ENCODE results near the gene TTC9C. TPM values are rescaled to one million over a fixed set of nuclear protein-coding genes. Genes with fewer than 3 reads are reported as not detected.

The TTC9C gene
- total RNA-seq, 1 donor from 2014 or later, result 36.6 TPM

- no peaks in the 10 kb centered on the region for H3K27me3 Mint-ChIP-seq (ENCODE audit: unreplicated experiment)
- no peak for DNase-seq (ENCODE audit: extremely low spot score, unreplicated experiment)
- H3K27ac Mint-ChIP-seq (ENCODE audit: unreplicated experiment), result no peak overlapping the region
- peaks cover 60% of the 10 kb centered on the region for H3K36me3 Mint-ChIP-seq (ENCODE audit: unreplicated experiment)
- H3K4me1 Mint-ChIP-seq (ENCODE audit: unreplicated experiment), result peaks cover 9% of the 10 kb centered on the region
- no peak overlapping the region for H3K4me3 Mint-ChIP-seq (ENCODE audit: unreplicated experiment)
- no peak for TF ChIP-seq CTCF (IDR thresholded peaks at IDR 0.05)
- H3K9me3 Mint-ChIP-seq (ENCODE audit: unreplicated experiment), result no peaks in the 10 kb centered on the region
Observed at GRCh38 chr11:62716816-62717215, 11.5 kb upstream of the TTC9C start.

- DNase-seq (ENCODE audit: extremely low spot score, unreplicated experiment), result no peak
- no peaks in the 10 kb centered on the region for H3K27me3 Mint-ChIP-seq (ENCODE audit: unreplicated experiment)
- peaks cover 69% of the 10 kb centered on the region for H3K36me3 Mint-ChIP-seq (ENCODE audit: unreplicated experiment)
- H3K4me3 Mint-ChIP-seq (ENCODE audit: unreplicated experiment), result no peak overlapping the region
- no peaks in the 10 kb centered on the region for H3K9me3 Mint-ChIP-seq (ENCODE audit: unreplicated experiment)
- peak overlapping the region; percentile 35 for H3K27ac Mint-ChIP-seq (ENCODE audit: unreplicated experiment)
- no peak for TF ChIP-seq CTCF (IDR thresholded peaks at IDR 0.05)
- H3K4me1 Mint-ChIP-seq (ENCODE audit: unreplicated experiment), result peaks cover 16% of the 10 kb centered on the region
Observed at GRCh38 chr11:62719302-62719978, 8.8 kb upstream of the TTC9C start.

- H3K27me3 Mint-ChIP-seq (ENCODE audit: unreplicated experiment), result no peaks in the 10 kb centered on the region
- no peaks in the 10 kb centered on the region for H3K9me3 Mint-ChIP-seq (ENCODE audit: unreplicated experiment)
- H3K4me3 Mint-ChIP-seq (ENCODE audit: unreplicated experiment), result no peak overlapping the region
- H3K4me1 Mint-ChIP-seq (ENCODE audit: unreplicated experiment), result peaks cover 32% of the 10 kb centered on the region
- DNase-seq (ENCODE audit: extremely low spot score, unreplicated experiment), result no peak
- H3K36me3 Mint-ChIP-seq (ENCODE audit: unreplicated experiment), result peaks cover 59% of the 10 kb centered on the region
- TF ChIP-seq CTCF (IDR thresholded peaks at IDR 0.05), result no peak
- peak overlapping the region; percentile 63 for H3K27ac Mint-ChIP-seq (ENCODE audit: unreplicated experiment)
Observed at GRCh38 chr11:62721994-62722393, 6.3 kb upstream of the TTC9C start.

GRCh38 chr11:62724171-62724570 lies 4.1 kb upstream of the TTC9C start:
- DNase-seq (ENCODE audit: extremely low spot score, unreplicated experiment), result no peak
- no peak for TF ChIP-seq CTCF (IDR thresholded peaks at IDR 0.05)
- Mint-ChIP-seq H3K4me1 (ENCODE audit: unreplicated experiment) (peaks cover 37% of the 10 kb centered on the region), H3K4me3 (ENCODE audit: unreplicated experiment) (peak overlapping the region; percentile 88), H3K27me3 (ENCODE audit: unreplicated experiment) (no peaks in the 10 kb centered on the region), H3K36me3 (ENCODE audit: unreplicated experiment) (peaks cover 46% of the 10 kb centered on the region), H3K27ac (ENCODE audit: unreplicated experiment) (peak overlapping the region; percentile 16), H3K9me3 (ENCODE audit: unreplicated experiment) (no peaks in the 10 kb centered on the region)

- Mint-ChIP-seq H3K27ac (ENCODE audit: unreplicated experiment) (peak overlapping the region; percentile 73), H3K4me3 (ENCODE audit: unreplicated experiment) (peak overlapping the region; percentile 88), H3K4me1 (ENCODE audit: unreplicated experiment) (peaks cover 46% of the 10 kb centered on the region), H3K36me3 (ENCODE audit: unreplicated experiment) (peaks cover 36% of the 10 kb centered on the region), H3K9me3 (ENCODE audit: unreplicated experiment) (no peaks in the 10 kb centered on the region), H3K27me3 (ENCODE audit: unreplicated experiment) (no peaks in the 10 kb centered on the region)
- no peak for TF ChIP-seq CTCF (IDR thresholded peaks at IDR 0.05)
- no peak for DNase-seq (ENCODE audit: extremely low spot score, unreplicated experiment)
Observed at GRCh38 chr11:62725646-62726045, 2.6 kb upstream of the TTC9C start.

Measured in osteocyte (in vitro differentiated cells).